NCI-H446 treated with DMSO at 0.1 percent for 48 hours (cell line): ENCODE data around the gene COL4A2.

Experiments
- DNase-seq: peaks from one replicate; lab custom pipeline; 2025; lab: John Stamatoyannopoulos, UW

The COL4A2 gene

DNA sequence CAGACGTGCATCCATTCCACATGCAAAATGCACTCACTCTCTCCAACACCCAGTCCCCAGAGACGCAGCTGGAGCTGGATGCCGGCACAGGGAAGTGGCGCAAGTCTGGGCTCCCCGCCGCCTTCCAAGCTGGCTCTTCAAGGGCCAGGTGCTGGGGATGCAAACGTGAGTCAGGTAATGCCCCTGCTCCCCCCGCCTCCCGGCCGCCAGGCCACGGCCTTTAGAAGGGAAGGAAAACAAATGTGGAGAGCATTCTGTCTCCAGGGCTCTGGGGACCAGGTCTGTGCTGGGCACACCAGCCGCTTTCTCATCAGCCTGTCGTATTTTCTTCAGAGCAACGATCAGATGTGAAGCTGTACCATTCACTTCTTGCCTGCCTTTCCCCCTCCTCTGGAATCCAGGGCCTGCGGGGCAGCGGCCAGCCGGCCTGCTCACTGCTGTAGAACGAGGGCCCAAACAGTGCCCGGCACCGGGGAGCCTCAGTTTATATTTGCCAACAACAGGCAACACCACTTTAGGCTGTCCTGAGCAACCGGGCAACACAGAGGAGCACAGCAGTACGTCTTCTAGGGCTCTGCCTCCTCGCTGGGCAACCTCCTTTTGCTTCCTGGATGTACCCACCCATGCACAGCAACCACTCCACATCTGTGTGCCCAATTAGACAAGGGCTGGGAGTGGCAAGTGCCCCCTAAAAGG lies 250.7 kb downstream of the COL4A2 start:
- no peak for DNase-seq

DNA sequence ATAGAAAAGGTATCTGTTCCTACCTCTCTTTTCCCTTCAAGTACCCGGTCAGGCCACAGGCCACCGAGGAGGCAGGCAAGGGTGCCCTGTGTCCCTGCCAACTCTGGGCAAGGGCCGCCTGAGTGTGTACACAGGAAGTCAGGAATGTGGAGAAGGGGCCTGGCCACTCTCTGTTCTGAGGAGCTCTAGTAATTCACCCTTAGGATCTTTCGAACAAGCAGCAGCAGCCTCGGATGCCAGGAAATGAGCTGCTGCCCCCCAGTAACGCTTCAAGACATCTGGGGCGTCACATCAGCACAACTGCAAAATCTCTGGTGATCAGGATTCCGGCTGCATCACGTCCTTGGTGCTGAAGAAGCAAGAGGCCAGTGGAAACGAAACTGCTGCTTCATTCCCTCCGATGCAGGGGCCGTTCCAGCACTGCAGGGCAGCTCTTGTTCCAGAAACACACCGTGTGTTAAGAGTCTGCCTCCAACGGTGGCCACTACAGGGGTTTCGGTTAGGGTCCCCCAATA lies 252.4 kb downstream of the COL4A2 start:
- DNase-seq, result no peak

DNA sequence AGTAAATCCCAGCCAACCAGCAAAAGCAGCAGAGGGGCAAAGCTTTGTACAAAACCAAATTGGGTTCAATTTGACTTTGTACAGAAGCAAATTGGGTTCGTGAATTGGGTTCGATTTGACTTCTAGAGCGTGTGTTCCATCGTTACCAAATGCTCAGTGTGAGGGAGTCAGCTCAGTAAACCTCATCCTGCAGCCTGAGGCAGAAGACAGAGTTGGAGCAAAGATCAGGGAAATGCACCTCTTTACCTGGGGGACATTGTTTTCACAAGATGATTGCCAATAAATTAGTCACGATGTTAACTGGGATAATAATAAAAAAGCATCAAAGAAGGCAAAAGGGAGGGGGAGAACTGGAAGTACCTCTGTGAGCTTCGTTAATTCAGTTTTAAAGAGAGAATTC lies 252.9 kb downstream of the COL4A2 start:
- no peak for DNase-seq

DNA sequence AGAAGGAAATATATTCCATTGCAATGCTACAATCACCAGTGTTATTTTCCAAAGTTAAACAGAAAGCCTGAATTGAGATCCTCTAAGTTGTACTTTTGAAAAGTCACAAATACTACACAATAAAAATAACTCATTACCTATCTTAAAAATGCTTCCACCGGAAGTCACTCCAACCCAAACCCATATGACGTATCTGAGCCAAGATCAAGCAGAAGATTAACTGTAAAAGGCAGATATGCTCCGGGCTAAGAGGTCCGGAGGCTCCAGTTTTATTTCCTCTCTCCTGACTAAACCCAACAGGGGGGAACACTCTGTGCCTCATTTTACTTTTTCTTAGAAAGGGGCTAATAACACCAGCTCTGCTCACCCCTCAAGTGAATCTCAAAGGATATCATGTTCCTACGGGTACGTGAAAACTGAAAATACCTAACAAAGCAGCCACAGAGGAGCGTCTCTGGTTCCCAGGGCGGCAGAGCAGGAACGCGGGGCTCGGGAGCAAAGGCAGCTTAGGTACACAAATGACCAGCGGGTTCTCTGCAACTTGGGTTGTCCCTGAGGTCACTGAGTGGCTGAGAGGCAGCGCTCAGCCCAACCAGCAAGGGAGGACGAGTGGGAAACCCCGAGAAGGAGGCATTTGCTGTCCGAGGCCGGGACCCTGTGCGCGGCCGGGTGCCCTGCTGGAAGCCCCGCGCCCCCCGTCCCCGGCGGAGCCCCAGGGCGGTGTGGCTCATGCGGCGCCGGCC lies 253.7 kb downstream of the COL4A2 start:
- no peak for DNase-seq

DNA sequence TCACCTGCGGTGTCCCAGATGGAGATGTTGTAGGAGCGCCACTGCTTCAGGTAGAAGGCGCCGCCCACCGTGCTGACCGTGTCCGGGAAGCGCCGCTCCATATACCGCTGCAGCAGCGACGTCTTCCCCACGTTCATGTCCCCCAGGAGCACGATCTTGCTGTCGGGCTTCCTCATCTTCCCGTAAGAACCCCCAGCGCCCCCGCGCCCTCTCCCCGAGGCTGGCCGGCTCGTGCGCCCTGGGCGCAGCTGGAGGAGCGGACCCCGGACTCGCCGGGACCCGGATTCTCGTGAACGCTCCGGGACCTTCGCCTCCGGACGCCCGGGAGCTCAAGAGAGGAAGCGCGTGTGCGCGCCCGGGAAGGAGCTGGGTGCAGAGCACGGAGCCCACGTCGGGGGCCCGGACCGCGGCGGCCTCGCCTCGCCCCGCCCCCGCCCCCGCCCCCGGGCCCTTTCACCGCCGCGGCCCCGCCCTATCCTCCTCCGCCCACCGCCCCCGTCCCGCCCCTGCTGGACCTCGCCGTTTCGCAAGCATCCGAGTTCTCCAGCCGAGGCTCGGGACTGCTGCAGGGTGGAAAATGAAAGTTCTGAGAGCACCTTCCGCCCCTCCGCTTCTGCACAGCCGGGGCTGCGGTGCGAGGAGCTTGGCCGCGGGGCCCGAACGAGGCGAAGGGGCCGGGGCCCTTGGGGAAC lies 254.4 kb downstream of the COL4A2 start, which contains the start of gene RAB20:
Gene RAB20 (minus strand): TSS at position 379 of the 692 bp plus-strand sequence. CDS start 203 bp downstream, at position 176.
- no peak for DNase-seq

DNA sequence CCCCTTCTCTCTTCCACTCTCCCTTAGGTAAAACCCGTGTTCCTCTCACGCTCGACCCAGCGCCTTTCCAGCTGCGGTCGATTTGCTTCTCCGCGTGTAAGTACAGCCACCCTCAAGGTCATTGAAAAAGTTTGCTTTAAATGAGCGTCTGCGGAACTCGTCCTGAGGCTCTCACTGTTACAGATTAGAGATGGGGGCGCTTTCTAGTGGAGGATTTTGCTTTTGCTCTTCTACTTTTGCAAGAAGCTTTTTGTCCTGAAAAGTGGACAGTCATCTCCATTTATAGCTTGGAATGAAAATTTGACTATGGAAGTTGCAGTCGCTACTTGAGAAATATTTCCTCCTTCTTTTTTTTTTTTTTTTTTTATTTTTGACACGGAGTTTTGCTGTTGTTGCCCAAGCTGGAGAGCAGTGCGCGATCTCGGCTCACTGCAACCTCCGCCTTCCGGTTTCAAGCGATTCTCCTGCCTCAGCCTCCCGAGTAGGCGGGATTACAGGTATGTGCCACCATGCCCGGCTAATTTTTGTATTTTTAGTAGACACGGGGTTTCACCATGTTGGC lies 255.0 kb downstream of the COL4A2 start:
- DNase-seq, result no peak
